ENCODE results near the gene PKP4. TPM values are rescaled to one million over a fixed set of nuclear protein-coding genes. Genes with fewer than 3 reads are reported as not detected.
"Not testable (repeated sequence)": the region's sequence is repeated elsewhere in the genome, so short reads cannot be mapped to it uniquely, and the experiment has no call there.

Gene PKP4
- total RNA-seq, 1 donor from 2014 or later = 41.0 TPM

DNA sequence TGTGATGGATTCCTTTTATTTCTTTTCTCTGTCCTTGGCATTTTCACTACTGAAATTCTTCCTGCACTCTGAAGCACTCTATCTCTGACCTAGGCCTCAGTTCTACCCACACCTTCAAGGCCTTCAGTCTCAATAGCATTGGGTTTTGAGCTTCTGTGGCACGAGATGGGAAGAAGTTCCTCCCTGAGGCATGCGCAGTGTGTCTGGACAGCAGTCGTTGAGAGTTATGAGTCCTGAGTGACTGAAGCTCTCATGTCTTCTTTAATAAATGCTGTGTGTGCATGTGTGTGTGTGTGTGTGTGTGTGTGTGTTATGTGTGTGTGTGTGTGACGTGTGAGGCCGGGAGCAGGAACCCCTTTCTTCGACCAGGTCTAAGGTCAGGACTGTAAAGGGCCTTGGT is 242.6 kb downstream of the PKP4 start:
- no peak overlapping the region for H3K4me3 ChIP-seq (ENCODE audit: low read depth, low read length)
- TF ChIP-seq CTCF (conservative IDR thresholded peaks at IDR 0.05; ENCODE audit: low read depth, low read length) = no peak
- DNase-seq (ENCODE audit: low read depth) = no peak

GRCh38 chr2:158701101-158701500 is 244.3 kb downstream of the PKP4 start:
- DNase-seq (ENCODE audit: low read depth) = no peak
- H3K4me3 ChIP-seq (ENCODE audit: low read depth, low read length) = no peak overlapping the region
- TF ChIP-seq CTCF (conservative IDR thresholded peaks at IDR 0.05; ENCODE audit: low read depth, low read length) = no peak

GRCh38 chr2:158702740-158703139 is 246.0 kb downstream of the PKP4 start:
- no peak overlapping the region for H3K4me3 ChIP-seq (ENCODE audit: low read depth, low read length)
- no peak for TF ChIP-seq CTCF (conservative IDR thresholded peaks at IDR 0.05; ENCODE audit: low read depth, low read length)
- DNase-seq (ENCODE audit: low read depth) = no peak

DNA sequence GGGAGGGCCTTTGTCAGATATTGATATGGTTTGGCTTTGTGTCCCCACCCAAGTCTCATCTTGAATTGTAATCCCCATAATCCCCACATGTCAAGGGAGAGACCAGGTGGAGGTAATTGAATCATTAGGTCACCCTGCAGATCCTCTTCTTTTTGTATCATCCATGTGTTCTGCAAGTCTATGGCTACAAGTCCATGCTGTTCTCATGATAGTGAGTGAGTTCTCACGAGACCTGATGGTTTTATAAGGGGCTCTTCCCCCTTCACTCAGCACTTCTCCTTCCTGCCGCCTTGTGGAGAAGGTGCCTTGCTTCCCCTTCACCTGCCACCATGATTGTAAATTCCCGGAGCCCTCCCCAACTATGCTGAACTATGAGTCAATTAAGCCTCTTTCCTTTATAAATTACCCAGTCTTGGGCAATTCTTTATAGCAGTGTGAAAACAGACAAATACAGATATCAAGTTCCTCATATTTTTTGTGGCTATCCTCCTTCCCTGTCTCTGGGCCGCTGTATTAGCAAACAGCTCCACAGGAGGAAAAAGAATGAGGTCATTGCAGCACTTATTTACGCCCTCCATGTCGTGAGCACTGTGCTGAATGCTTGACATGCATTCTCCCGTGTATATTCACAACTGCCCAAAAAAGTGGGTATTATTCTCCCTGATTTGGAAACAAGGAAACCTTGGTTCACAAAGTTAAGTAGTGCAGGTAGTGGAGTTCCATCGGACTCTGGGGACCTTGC is 248.1 kb downstream of the PKP4 start:
- not testable (repeated sequence) for H3K4me3 ChIP-seq (ENCODE audit: low read depth, low read length)

DNA sequence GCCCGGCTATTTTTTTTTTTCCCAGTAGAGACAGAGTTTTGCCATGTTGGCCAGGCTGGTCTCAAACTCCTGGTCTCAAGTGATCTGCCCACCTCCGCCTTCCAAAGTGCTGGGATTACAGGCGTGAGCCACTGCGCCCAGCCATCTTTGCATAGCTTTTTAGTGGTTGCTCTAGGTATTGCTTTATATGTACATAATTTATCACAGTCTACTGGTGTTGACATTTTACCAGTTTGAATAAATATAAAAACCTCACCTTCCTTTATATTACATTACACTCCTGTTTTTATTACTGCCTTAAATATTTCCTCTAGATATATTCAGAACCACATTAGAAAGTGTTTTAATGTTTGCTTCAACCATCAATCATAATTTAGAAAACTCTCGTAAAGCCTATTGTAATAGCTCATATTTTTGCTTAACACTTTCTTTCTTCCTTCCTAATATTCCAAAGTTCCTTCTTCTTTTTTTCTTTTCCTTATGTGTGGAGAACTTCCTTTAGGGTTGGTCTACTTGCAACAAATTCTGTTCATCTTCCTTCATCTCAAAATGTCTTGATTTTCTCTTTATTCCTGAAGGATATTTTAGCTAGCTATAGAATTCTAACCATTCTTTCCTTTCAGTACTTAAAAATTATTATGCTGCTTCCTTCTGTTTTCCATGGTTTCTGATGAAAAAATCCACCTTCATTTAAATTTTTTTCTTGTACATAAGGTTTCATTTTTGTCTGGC is 256.2 kb downstream of the PKP4 start:
- no peak overlapping the region for H3K4me3 ChIP-seq (ENCODE audit: low read depth, low read length)
- no peak for TF ChIP-seq CTCF (conservative IDR thresholded peaks at IDR 0.05; ENCODE audit: low read depth, low read length)
- DNase-seq (ENCODE audit: low read depth) = no peak

More for the DNA sequence above, 248.1 kb downstream of the PKP4 start:
- DNase-seq (ENCODE audit: low read depth) = not testable (repeated sequence)

GRCh38 chr2:158713523-158714138 is 256.9 kb downstream of the PKP4 start:
- no peak for DNase-seq (ENCODE audit: low read depth)
- H3K4me3 ChIP-seq (ENCODE audit: low read depth, low read length) = no peak overlapping the region
- TF ChIP-seq CTCF (conservative IDR thresholded peaks at IDR 0.05; ENCODE audit: low read depth, low read length) = no peak

- TF ChIP-seq CTCF (conservative IDR thresholded peaks at IDR 0.05; ENCODE audit: low read depth, low read length) = no peak
- H3K4me3 ChIP-seq (ENCODE audit: low read depth, low read length) = no peak overlapping the region
- no peak for DNase-seq (ENCODE audit: low read depth)
These were observed 257.7 kb downstream of the PKP4 start for GRCh38 chr2:158714420-158714819.
